Epithelial cell of prostate (primary cell): ENCODE results near the gene GSTM5.
"Not testable (repeated sequence)": the region's sequence is repeated elsewhere in the genome, so short reads cannot be mapped to it uniquely, and the experiment has no call there.

Experiments used
- DNase-seq: peaks from one replicate; pipeline ENCODE4 v3.0.0-alpha.2; 2011; ENCODE audit warnings: low read depth, low spot score
- H3K27ac ChIP-seq: fragments of 450-650 bp; 2 replicates; pipeline ENCODE4 v1.5.1; 2017; ENCODE audit warnings: mild to moderate bottlenecking

GSTM5 gene

DNA sequence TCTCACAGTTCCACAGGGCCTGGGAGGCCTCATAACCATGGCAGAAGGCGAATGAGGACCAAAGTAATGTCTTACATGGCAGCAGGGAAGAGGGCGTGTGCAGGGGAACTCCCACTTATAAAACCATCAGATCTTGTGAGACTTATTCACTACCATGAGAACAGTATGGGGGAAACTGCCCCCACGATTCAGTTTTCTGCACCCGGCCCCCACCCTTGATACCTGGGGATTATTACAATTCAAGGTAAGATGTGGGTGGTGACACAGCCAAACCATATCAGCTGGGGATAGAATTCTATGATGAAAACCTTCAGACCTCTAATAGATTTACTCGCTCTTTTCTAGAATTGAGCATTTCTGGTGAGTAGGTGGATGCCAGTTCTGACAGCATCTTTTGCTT, 17.7 kb upstream of the GSTM5 start:
- DNase-seq, H3K27ac ChIP-seq: not testable (repeated sequence)

DNA sequence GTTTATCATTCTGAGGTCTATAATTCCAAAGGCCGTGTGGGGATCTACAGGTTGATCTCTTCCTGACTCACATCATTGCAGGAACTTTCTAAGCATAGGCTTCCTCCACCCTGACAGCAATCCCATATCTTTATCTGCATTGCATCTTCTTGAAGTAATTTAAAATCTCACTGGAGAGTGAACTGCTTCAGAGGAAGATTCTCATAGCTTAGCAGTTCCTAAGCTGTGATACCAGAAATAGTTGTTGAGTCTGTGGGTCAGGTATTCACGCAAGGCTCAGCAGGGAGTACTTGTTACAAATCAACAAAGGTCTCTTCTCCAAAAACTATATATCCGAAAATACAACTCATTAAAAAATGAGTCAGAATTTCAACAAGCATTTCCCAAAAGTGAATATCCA, 16.9 kb upstream of the GSTM5 start:
- DNase-seq, H3K27ac ChIP-seq: not testable (repeated sequence)

DNA sequence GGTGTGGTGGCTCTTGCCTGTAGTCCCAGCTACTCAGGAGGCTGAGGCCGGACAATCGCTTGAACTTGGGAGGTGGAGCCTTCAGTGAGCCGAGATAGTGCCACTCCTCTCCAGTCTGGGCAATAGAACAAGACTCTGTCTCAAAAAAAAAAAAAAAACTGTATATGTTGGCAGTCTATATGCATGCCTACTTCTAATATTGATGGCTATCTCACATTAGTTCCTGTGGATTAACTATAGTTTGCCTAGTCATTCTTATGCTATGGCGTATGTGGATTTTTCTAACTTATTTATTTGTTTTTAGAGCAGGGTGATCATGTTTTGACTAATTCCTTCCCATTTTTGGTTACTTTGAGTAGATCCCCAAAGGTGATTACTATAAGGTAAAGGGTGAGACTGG, 15.0 kb upstream of the GSTM5 start:
- no peak overlapping the region for H3K27ac ChIP-seq
- no peak for DNase-seq

DNA sequence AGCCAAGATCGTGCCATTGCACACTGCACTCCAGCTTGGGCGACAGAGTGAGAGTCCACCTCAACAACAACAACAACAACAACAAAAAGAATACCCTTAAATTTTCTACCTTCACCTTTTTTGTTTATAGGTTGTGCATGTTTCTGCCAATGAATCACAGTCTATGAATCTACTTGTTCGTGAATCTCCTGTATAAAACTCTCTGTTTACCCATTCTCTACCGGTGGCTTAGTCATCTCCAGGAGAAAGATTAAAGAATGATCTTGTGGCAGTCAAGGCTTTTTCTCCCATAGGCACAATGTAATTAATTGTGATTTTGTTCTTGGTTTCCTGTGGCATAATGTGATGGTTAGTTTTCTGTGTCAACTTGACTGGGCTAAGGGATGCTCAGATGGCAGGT, 14.2 kb upstream of the GSTM5 start:
- not testable (repeated sequence) for H3K27ac ChIP-seq, DNase-seq

DNA sequence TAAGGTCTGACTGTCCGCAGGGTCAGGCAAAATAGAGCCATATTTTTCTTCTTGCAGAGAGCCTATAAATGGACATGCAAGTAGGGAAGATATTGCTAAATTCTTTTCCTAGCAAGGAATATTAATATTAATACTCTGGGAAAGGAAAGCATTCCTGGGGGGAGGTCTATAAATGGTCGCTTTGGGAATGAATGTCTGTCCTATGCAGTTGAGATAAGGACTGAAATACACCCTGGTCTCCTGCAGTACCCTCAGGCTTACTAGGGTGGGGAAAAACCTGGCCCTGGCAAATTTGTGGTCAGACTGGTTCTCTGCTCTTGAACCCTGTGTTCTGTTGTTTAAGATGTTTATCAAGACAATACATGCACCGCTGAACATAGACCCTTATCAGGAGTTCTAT, 9.1 kb upstream of the GSTM5 start:
- DNase-seq, H3K27ac ChIP-seq: not testable (repeated sequence)

DNA sequence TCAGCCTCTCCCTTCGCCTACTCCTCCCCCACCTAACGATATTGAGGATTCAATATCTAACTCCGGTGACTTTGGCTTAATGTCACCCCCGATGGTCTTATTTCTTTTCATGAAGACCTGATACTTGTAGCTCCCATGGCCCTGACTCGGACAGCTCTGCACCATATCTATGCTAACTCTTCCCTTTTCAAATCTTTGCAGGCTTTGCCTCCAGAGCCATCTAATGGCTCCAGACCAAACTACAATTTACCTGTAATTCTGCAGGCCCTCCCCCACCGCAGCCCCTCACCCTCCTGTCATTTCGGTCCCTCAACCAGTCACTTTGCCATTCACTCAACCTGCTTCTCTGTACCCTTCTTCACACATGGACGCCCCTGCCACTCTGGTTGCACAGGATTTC, 7.9 kb upstream of the GSTM5 start:
- no peak for DNase-seq
- H3K27ac ChIP-seq, result no peak overlapping the region

- no peak for DNase-seq
Measured at GRCh38 chr1:109705411-109705810, 6.6 kb upstream of the GSTM5 start.

GRCh38 chr1:109708949-109709348, 3.1 kb upstream of the GSTM5 start:
- H3K27ac ChIP-seq, DNase-seq: not testable (repeated sequence)

More at GRCh38 chr1:109705411-109705810, 6.6 kb upstream of the GSTM5 start:
- no peak overlapping the region for H3K27ac ChIP-seq

GRCh38 chr1:109709822-109710221, 2.2 kb upstream of the GSTM5 start:
- not testable (repeated sequence) for H3K27ac ChIP-seq

GRCh38 chr1:109712321-109712864, 342 bp downstream of the GSTM5 start:
- DNase-seq, result no peak
- no peak overlapping the region for H3K27ac ChIP-seq

More at GRCh38 chr1:109709822-109710221, 2.2 kb upstream of the GSTM5 start:
- not testable (repeated sequence) for DNase-seq

- no peak for DNase-seq
- no peak overlapping the region for H3K27ac ChIP-seq
Measured at GRCh38 chr1:109713636-109714035, 1.6 kb downstream of the GSTM5 start.

DNA sequence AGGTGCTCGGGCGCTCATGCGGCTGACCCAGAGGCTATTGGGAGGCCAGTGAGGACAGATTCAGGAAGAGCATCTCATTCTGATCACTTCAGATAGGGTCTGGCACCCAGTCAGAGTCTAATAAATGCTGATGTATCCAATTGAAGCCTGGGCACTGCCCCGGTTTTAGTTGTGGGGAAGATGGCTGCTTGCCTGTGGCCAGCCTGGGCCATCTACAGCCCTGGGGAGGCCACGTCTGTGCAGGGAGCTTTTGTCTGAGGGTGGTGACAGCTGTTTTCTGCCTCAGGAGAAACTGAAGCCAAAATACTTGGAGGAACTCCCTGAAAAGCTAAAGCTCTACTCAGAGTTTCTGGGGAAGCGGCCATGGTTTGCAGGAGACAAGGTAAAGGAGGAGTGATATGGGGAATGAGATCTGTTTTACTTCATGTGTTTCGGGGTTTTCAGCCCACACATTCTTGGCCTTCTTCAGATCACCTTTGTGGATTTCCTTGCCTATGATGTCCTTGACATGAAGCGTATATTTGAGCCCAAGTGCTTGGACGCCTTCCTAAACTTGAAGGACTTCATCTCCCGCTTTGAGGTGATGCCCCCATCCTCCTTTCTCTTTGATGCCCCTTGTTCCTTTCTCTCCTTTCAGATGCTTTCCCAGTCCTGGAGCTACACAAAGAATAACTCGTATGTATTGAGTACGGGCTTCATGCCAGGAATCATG, 2.8 kb downstream of the GSTM5 start:
- no peak for DNase-seq

DNA sequence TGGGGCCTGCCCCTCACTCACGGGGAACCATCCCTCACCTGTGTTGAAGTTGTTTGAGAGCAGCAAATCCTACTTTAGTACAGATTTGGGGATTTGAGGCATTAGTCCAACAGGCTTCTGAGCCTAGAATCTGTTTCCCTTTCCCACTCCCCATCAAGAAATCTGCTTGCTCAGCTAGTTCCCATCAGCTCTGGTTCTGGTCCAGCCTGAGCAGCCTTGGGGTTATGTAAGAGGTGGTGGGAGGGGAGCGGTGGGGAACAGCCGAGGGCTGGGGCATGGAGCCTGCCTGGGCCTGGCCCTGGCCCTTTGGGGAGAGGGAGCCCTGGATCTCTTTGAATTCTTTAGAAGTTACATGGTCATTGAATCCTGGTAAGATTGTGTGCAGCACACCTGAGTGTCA, 4.1 kb downstream of the GSTM5 start:
- H3K27ac ChIP-seq, result no peak overlapping the region
- no peak for DNase-seq

More for the DNA sequence above, 2.8 kb downstream of the GSTM5 start:
- no peak overlapping the region for H3K27ac ChIP-seq

DNA sequence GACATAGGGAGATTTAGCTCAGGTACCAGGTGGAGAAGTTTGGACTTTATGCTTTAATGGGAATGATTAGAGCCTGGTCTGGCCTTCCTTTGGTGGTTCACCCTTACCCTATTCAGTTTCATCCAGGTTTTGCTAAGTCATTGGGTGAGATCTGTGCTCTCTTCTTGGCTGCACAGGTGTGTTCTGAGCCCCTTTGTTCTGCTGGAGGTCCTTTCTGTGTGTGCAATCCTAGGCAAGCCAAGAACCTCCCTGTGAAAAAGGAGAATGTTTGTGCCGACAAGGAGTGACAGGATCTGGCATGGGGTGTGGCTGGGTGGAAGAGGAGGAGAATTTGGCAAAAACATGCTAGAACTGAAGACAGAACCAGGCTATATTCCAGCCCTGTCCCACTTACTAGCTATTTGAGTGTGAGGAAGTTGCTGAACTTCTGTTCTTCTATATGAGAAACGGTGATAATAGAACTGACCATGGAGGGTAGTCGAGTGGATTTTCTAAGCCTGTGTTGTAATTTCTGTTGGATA, 4.6 kb downstream of the GSTM5 start:
- H3K27ac ChIP-seq, result no peak overlapping the region
- DNase-seq, result no peak

DNA sequence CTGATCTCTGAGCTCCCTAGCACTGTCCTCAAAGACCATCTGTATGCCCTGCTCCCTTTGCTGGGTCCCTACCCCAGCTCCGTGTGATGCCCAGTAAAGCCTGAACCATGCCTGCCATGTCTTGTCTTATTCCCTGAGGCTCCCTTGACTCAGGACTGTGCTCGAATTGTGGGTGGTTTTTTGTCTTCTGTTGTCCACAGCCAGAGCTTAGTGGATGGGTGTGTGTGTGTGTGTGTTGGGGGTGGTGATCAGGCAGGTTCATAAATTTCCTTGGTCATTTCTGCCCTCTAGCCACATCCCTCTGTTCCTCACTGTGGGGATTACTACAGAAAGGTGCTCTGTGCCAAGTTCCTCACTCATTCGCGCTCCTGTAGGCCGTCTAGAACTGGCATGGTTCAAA, 5.7 kb downstream of the GSTM5 start:
- H3K27ac ChIP-seq, result no peak overlapping the region
- peak; percentile 33 for DNase-seq

DNA sequence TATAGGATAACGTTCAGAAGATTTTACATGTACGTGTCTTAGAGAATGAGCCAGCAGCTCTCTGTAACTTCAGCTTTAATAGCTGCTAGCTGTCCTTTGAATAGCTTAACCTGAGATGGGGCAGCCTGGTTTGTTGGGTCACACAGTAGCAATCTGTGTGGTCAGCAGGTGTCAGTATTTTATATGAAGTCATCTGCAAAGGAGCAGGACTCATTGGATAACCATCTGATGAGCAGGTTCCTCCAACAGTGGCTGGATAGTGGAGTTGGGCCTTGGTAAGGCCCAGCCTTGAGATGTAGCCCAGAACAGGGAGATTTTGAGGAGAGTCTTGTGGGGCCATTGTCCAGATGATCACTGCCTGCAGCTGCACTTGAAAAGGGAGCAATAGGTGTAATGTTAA, 6.4 kb downstream of the GSTM5 start:
- no peak overlapping the region for H3K27ac ChIP-seq
- no peak for DNase-seq

- no peak overlapping the region for H3K27ac ChIP-seq
- no peak for DNase-seq
Measured at GRCh38 chr1:109719337-109719837, 7.3 kb downstream of the GSTM5 start.

DNA sequence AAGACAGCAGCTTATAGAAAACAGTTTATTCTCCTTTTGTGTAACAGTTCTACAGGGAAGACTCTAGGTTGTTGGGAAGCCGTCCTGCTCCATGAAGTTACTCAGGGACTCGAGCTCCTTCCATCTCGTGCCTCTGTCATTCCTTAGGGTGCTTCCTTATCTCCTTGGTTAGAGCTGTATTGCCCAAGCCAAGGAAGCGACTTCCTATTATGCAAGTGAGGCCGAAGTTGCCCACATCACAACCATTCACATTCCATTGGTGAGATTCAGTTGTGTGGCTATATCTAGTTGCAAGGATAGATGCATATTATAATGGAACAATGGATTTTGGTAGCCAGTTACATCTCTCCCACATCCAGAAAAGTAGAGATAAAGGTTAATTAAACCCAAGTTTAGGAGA, 9.0 kb downstream of the GSTM5 start:
- no peak overlapping the region for H3K27ac ChIP-seq
- DNase-seq, result no peak

DNA sequence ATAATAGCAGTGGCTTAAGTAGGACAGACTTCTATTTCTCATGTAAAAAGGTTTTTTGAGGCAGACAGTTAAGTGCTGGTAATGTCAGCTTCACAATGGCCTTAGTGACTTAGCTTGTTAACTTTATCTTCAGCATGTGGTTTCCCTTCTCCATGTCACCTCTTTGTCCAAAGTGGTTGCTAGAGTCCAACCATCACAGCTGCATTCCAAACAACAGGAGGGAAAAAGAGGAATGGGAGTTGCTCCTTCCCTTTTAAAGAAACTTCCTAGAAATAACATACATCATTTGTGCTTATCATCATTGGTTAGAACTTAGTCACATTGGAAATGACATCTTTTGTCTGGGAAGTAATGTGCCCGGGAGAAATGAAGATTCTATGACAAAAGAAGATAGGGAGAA, 9.9 kb downstream of the GSTM5 start:
- H3K27ac ChIP-seq, result no peak overlapping the region
- no peak for DNase-seq

GRCh38 chr1:109722908-109723691, 11.0 kb downstream of the GSTM5 start:
- no peak for DNase-seq

GRCh38 chr1:109724933-109725332, 12.9 kb downstream of the GSTM5 start:
- no peak for DNase-seq
- no peak overlapping the region for H3K27ac ChIP-seq

More at GRCh38 chr1:109722908-109723691, 11.0 kb downstream of the GSTM5 start:
- no peak overlapping the region for H3K27ac ChIP-seq
